GM23338 (cell line): ENCODE results near the gene MCC. TPM values are rescaled to one million over a fixed set of nuclear protein-coding genes. Genes with fewer than 3 reads are reported as not detected.

Experiments used
- ATAC-seq: fragments of 200-7000 bp; cut with Tn5 transposase; 3 replicates; pipeline ENCODE4 v1.9.1; 2020
- DNase-seq: peaks from one replicate; pipeline ENCODE4 v3.0.0-alpha.2; 2015; ENCODE audit warnings: low spot score
- H2AFZ ChIP-seq: fragments of 200-600 bp; sonication (generic); 2 replicates; pipeline ENCODE4 v1.8.0; 2016; ENCODE audit warnings: antibody characterized with exemption, mild to moderate bottlenecking, moderate library complexity
- H3F3A ChIP-seq: fragments of 200-600 bp; sonication (generic); replicated peaks from 2 replicates; pipeline ENCODE4 v1.8.0; 2017; ENCODE audit warnings: antibody characterized with exemption, mixed run types, low read depth
- H3K27ac ChIP-seq: fragments of 200-600 bp; sonication (generic); 2 replicates; pipeline ENCODE4 v1.6.1; 2016; ENCODE audit warnings: low read depth
- H3K27me3 ChIP-seq: fragments of 200-600 bp; sonication (generic); 2 replicates; pipeline ENCODE4 v1.8.0; 2016; ENCODE audit warnings: mild to moderate bottlenecking, mixed run types, moderate library complexity; ENCODE audit not compliant: insufficient read depth
- H3K36me3 ChIP-seq: fragments of 200-600 bp; sonication (generic); 2 replicates; pipeline ENCODE4 v1.8.0; 2016; ENCODE audit warnings: mild to moderate bottlenecking; ENCODE audit not compliant: insufficient read depth
- H3K4me1 ChIP-seq: fragments of 200-600 bp; sonication (generic); 2 replicates; pipeline ENCODE4 v1.8.0; 2016; ENCODE audit warnings: mild to moderate bottlenecking, moderate library complexity; ENCODE audit not compliant: insufficient read depth
- H3K4me2 ChIP-seq: fragments of 200-600 bp; sonication (generic); 2 replicates; pipeline ENCODE4 v1.7.1; 2017; ENCODE audit warnings: mixed run types
- H3K4me3 ChIP-seq: fragments of 200-600 bp; sonication (generic); 2 replicates; pipeline ENCODE4 v1.6.1; 2016; ENCODE audit warnings: mixed run types
- H3K79me2 ChIP-seq: fragments of 200-600 bp; sonication (generic); replicated peaks from 2 replicates; pipeline ENCODE4 v1.8.0; 2017; ENCODE audit warnings: mild to moderate bottlenecking; ENCODE audit not compliant: insufficient read depth
- H3K9me2 ChIP-seq: fragments of 200-600 bp; sonication (generic); 2 replicates; pipeline ENCODE4 v1.8.0; 2017; ENCODE audit not compliant: insufficient read depth
- H4K20me1 ChIP-seq: fragments of 200-600 bp; sonication (generic); replicated peaks from 2 replicates; pipeline ENCODE4 v1.8.0; 2017; ENCODE audit warnings: mild to moderate bottlenecking; ENCODE audit not compliant: insufficient read depth
- H3K27ac Mint-ChIP-seq: 2 replicates; pipeline ENCODE4 v1.8.0; 2020; ENCODE audit warnings: inconsistent platforms, mild to moderate bottlenecking, moderate library complexity, mixed read lengths
- H3K27me3 Mint-ChIP-seq: 3 replicates; pipeline ENCODE4 v1.8.0; 2022; ENCODE audit warnings: low read depth, mild to moderate bottlenecking, moderate library complexity, mixed read lengths, inconsistent platforms; ENCODE audit not compliant: insufficient read depth, poor library complexity
- H3K36me3 Mint-ChIP-seq: 3 replicates; pipeline ENCODE4 v1.8.0; 2021; ENCODE audit warnings: low read depth, mild to moderate bottlenecking, inconsistent platforms, moderate library complexity, mixed read lengths
- H3K4me1 Mint-ChIP-seq: 3 replicates; pipeline ENCODE4 v1.8.0; 2020; ENCODE audit warnings: mild to moderate bottlenecking, inconsistent platforms, mixed read lengths
- H3K4me3 Mint-ChIP-seq: 3 replicates; pipeline ENCODE4 v1.8.0; 2021; ENCODE audit warnings: moderate library complexity, mild to moderate bottlenecking, inconsistent platforms, mixed read lengths
- H3K9me3 Mint-ChIP-seq: 3 replicates; pipeline ENCODE4 v1.8.0; 2020; ENCODE audit warnings: moderate library complexity, mild to moderate bottlenecking, inconsistent platforms, mixed read lengths
- CREB1 ChIP-seq: fragments of 250-450 bp; sonication (Bioruptor Pico); IDR thresholded peaks from 2 replicates; pipeline ENCODE4 v1.5.0; 2020; ENCODE audit warnings: low read depth, mild to moderate bottlenecking, moderate library complexity
- CTCF ChIP-seq, 2 experiments: fragments of 200-600 bp in 1 of 2; sonication (generic) in 1 of 2; conservative IDR thresholded peaks; 2 replicates each; pipeline versions ENCODE4 v1.5.1 to v1.6.1; 2016 to 2017; ENCODE audit warnings: antibody characterized with exemption in 2 of 2, low read depth in 2 of 2, mild to moderate bottlenecking in 2 of 2, moderate library complexity in 1 of 2
- ETS1 ChIP-seq: IDR thresholded peaks from 2 replicates; pipeline ENCODE4 v1.6.1; 2016; ENCODE audit warnings: antibody characterized with exemption
- EZH2 ChIP-seq: fragments of 200-600 bp; sonication (generic); IDR thresholded peaks from one replicate; pipeline ENCODE4 v1.8.0; 2017; ENCODE audit warnings: antibody characterized with exemption, mild to moderate bottlenecking, low read depth; ENCODE audit not compliant: unreplicated experiment
- EZH2phosphoT487 ChIP-seq: fragments of 200-600 bp; sonication (generic); IDR thresholded peaks from one replicate; pipeline ENCODE4 v1.8.1; 2018; ENCODE audit warnings: antibody characterized with exemption; ENCODE audit not compliant: unreplicated experiment
- JUNB ChIP-seq: IDR thresholded peaks from one replicate; pipeline ENCODE4 v1.6.1; 2016; ENCODE audit warnings: antibody characterized with exemption; ENCODE audit not compliant: unreplicated experiment
- NANOG ChIP-seq: IDR thresholded peaks from 2 replicates; pipeline ENCODE4 v1.6.1; 2016; ENCODE audit warnings: antibody characterized with exemption, borderline replicate concordance
- POLR2AphosphoS5 ChIP-seq: IDR thresholded peaks from 2 replicates; pipeline ENCODE4 v1.6.1; 2016; ENCODE audit warnings: antibody characterized with exemption, low read depth
- REST ChIP-seq: IDR thresholded peaks from one replicate; pipeline ENCODE4 v1.6.1; 2018; ENCODE audit warnings: antibody characterized with exemption; ENCODE audit not compliant: unreplicated experiment
- STAT1 ChIP-seq: IDR thresholded peaks from one replicate; pipeline ENCODE4 v1.6.1; 2016; ENCODE audit warnings: antibody characterized with exemption; ENCODE audit not compliant: unreplicated experiment
- ZNF114 ChIP-seq: fragments of 250-450 bp; sonication (Bioruptor Pico); IDR thresholded peaks from 2 replicates; pipeline ENCODE4 v1.5.0; 2020; ENCODE audit warnings: mild to moderate bottlenecking, moderate library complexity
- ZNF331 ChIP-seq: fragments of 250-450 bp; sonication (Bioruptor Pico); IDR thresholded peaks from 2 replicates; pipeline ENCODE4 v1.5.0; 2020; ENCODE audit warnings: low read depth, mild to moderate bottlenecking, moderate library complexity
- ZNF462 ChIP-seq: fragments of 250-450 bp; sonication (Bioruptor Pico); IDR thresholded peaks from 2 replicates; pipeline ENCODE4 v1.5.0; 2020; ENCODE audit warnings: mild to moderate bottlenecking, moderate library complexity
- polyA plus RNA-seq: library from polyadenylated mRNA; unstranded; fragments of >200 nt; fragmentation: Nextera tagmentation; extraction: Ambion mirVana; gene quantifications from 2 replicates; pipeline ENCODE4 v1.2.1, GENCODE V29; 2016
- total RNA-seq: library from RNA; depleted of rRNA; stranded (reverse); fragments of >200 nt; shearing (Covaris generic); gene quantifications from 2 replicates; pipeline ENCODE4 v1.2.3, GENCODE V29; 2014

MCC gene
- total and polyA plus RNA-seq, 2 experiments from 2014 or later, result 3.8 to 10.1 TPM

- Mint-ChIP-seq H3K9me3 (peaks cover 7% of the 10 kb centered on the region), H3K27ac (no peak overlapping the region), H3K27me3 (peaks cover 2% of the 10 kb centered on the region), H3K36me3 (peaks cover 20% of the 10 kb centered on the region), H3K4me1 (peaks cover 24% of the 10 kb centered on the region), H3K4me3 (no peak overlapping the region)
- Histone ChIP-seq H3K4me3 (no peak overlapping the region), H3F3A (no peaks in the 10 kb centered on the region), H4K20me1 (no peaks in the 10 kb centered on the region), H2AFZ (no peak overlapping the region), H3K27ac (no peak overlapping the region), H3K9me2 (0 out of 2 replicates have a peak, but pooled peaks cover 6% of the 10 kb centered on the region), H3K4me1 (peaks cover 8% of the 10 kb centered on the region; the same call in 1 of the 2 replicates), H3K27me3 (no peaks in the 10 kb centered on the region), H3K4me2 (no peak overlapping the region), H3K36me3 (no peaks in the 10 kb centered on the region), H3K79me2 (no peaks in the 10 kb centered on the region)
- no peak for ATAC-seq
- TF ChIP-seq CREB1 (CRISPR knock-in tag) (no peak), ZNF114 (CRISPR knock-in tag) (no peak), ETS1 (no peak), REST (no peak), POLR2AphosphoS5 (no peak), JUNB (no peak), ZNF331 (CRISPR knock-in tag) (no peak), EZH2phosphoT487 (no peak), STAT1 (no peak), ZNF462 (CRISPR knock-in tag) (no peak), EZH2 (no peak), CTCF (conservative IDR thresholded peaks at IDR 0.05; ENCODE audit: low read depth in 2 of 2) (no peak), NANOG (no peak)
- no peak for DNase-seq
Measured at GRCh38 chr5:113189291-113189690, 299.0 kb downstream of the MCC start.
